Activated CD4-positive, alpha-beta T cell treated with anti-CD3 and anti-CD28 coated beads for 36 hours (primary cell): ENCODE results near the gene USP17L15. TPM values are rescaled to one million over a fixed set of nuclear protein-coding genes. Genes with fewer than 3 reads are reported as not detected.
"Not testable (repeated sequence)": the region's sequence is repeated elsewhere in the genome, so short reads cannot be mapped to it uniquely, and the experiment has no call there.

Source experiments
- ATAC-seq: fragments of 200-7000 bp; cut with Tn5 transposase; one replicate; pipeline ENCODE4 v1.10.0; 2021; ENCODE audit warnings: mild to moderate bottlenecking, moderate library complexity
- CTCF ChIA-PET: fragments of 350-600 bp; sonication (Branson Sonifier 250); formaldehyde crosslinking; loops from one replicate; lab custom pipeline; 2021; ENCODE audit warnings: antibody characterized with exemption; lab: Charles Lee
- POLR2A ChIA-PET: fragments of 350-600 bp; sonication (Branson Sonifier 250); formaldehyde crosslinking; loops from one replicate; lab custom pipeline; 2021; ENCODE audit warnings: antibody characterized with exemption, inconsistent platforms; lab: Charles Lee
- DNase-seq: peaks from one replicate; pipeline ENCODE4 v3.0.0-alpha.2; 2020
- H3K27ac Mint-ChIP-seq: one replicate; pipeline ENCODE4 v1.8.0; 2021; ENCODE audit warnings: mixed read lengths
- H3K27me3 Mint-ChIP-seq: one replicate; pipeline ENCODE4 v1.8.0; 2021; ENCODE audit warnings: mixed read lengths
- H3K36me3 Mint-ChIP-seq: one replicate; pipeline ENCODE4 v1.8.0; 2021; ENCODE audit warnings: low read depth, mixed read lengths
- H3K4me1 Mint-ChIP-seq: one replicate; pipeline ENCODE4 v1.8.0; 2021; ENCODE audit warnings: mixed read lengths
- H3K4me3 Mint-ChIP-seq: one replicate; pipeline ENCODE4 v1.8.0; 2021; ENCODE audit warnings: mild to moderate bottlenecking, moderate library complexity, mixed read lengths
- H3K9me3 Mint-ChIP-seq: one replicate; pipeline ENCODE4 v1.8.0; 2021; ENCODE audit warnings: low read depth, mixed read lengths
- intact Hi-C, 2 experiments: fragments of 100-400 bp; cut with DNase I in 1 of 2; cut with micrococcal nuclease in 1 of 2; formaldehyde crosslinking; loops; one replicate each; pipeline versions ENCODE4 v1.14.2 to v1.15.1; 2022 to 2024; cut with DNase I, micrococcal nuclease
- total RNA-seq, 2 experiments: library from RNA; stranded (reverse); gene quantifications; one replicate each; pipeline ENCODE4 v1.2.3, GENCODE V29; 2021

Gene USP17L15
- total RNA-seq, 2 experiments from 2014 or later: not detected

GRCh38 chr4:9257824-9258223 is 23.6 kb downstream of the USP17L15 start, which contains the start of gene USP17L20:
USP17L20 (plus strand) TSS chr4:9258124; CDS start chr4:9258124, 0 bp downstream.
- POLR2A ChIA-PET, CTCF ChIA-PET, H3K27ac Mint-ChIP-seq, intact Hi-C loops, H3K27me3 Mint-ChIP-seq, H3K4me1 Mint-ChIP-seq, ATAC-seq, H3K36me3 Mint-ChIP-seq, H3K9me3 Mint-ChIP-seq, DNase-seq, H3K4me3 Mint-ChIP-seq: not testable (repeated sequence)

DNA sequence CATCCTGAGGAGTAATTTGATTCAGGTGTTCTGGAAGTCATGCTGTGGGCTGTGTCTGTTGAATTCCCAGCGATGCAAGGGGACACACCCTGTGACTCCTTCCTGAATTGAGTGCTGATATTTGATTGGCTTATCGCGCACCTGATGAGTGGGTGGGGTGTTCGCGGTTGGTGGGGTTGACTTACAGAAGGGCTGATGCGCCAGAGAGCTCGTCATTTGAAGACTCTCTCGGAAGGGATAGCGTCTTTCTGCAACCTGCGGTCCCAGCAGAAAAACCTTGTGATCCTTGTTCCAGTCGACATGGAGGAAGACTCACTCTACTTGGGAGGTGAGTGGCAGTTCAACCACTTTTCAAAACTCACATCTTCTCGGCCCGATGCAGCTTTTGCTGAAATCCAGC is 28.4 kb downstream of the USP17L15 start, which contains the start of gene USP17L21:
TSS of gene USP17L21 (plus strand) at position 301 of the 400 bp plus-strand sequence. CDS start at position 301, 0 bp downstream.
- POLR2A ChIA-PET, H3K4me3 Mint-ChIP-seq, DNase-seq, intact Hi-C loops, ATAC-seq, CTCF ChIA-PET, H3K9me3 Mint-ChIP-seq, H3K27me3 Mint-ChIP-seq, H3K27ac Mint-ChIP-seq, H3K4me1 Mint-ChIP-seq, H3K36me3 Mint-ChIP-seq: not testable (repeated sequence)

GRCh38 chr4:9267319-9267718 is 33.1 kb downstream of the USP17L15 start, which contains the start of gene USP17L22:
USP17L22 (plus strand) TSS chr4:9267619; CDS start chr4:9267619, 0 bp downstream.
- H3K9me3 Mint-ChIP-seq, H3K27ac Mint-ChIP-seq, H3K27me3 Mint-ChIP-seq, H3K4me1 Mint-ChIP-seq, ATAC-seq, H3K36me3 Mint-ChIP-seq, POLR2A ChIA-PET, DNase-seq, H3K4me3 Mint-ChIP-seq, CTCF ChIA-PET, intact Hi-C loops: not testable (repeated sequence)

- H3K9me3 Mint-ChIP-seq, H3K27me3 Mint-ChIP-seq, H3K36me3 Mint-ChIP-seq, ATAC-seq, H3K27ac Mint-ChIP-seq, POLR2A ChIA-PET, H3K4me3 Mint-ChIP-seq, intact Hi-C loops, H3K4me1 Mint-ChIP-seq, CTCF ChIA-PET: not testable (repeated sequence)
- peak; percentile 15 for DNase-seq
Observed at GRCh38 chr4:9271719-9272118, 37.5 kb downstream of the USP17L15 start.

Other genes starting within 250 kb of the USP17L15 start
- gene FAM90A26, start 64.0 kb upstream of the USP17L15 start, total RNA-seq: not detected
- not detected for gene USP17L10, start 23.7 kb upstream of the USP17L15 start, total RNA-seq
- under 1 TPM; 0.11 to 0.16 TPM for gene USP17L11, start 19.0 kb upstream of the USP17L15 start, total RNA-seq
- gene USP17L12, start 14.2 kb upstream of the USP17L15 start, total RNA-seq: not detected
- not detected for gene USP17L13, start 9.5 kb upstream of the USP17L15 start, total RNA-seq
- not detected for gene USP17L17, start 9.5 kb downstream of the USP17L15 start, total RNA-seq
- gene USP17L18, start 14.2 kb downstream of the USP17L15 start, total RNA-seq: not detected
- not detected for gene USP17L19, start 19.0 kb downstream of the USP17L15 start, total RNA-seq
- gene USP17L20, start 23.7 kb downstream of the USP17L15 start, total RNA-seq: not detected
- not detected for gene USP17L21, start 28.5 kb downstream of the USP17L15 start, total RNA-seq
- gene USP17L22, start 33.2 kb downstream of the USP17L15 start, total RNA-seq: not detected
- gene USP17L24, start 90.8 kb downstream of the USP17L15 start, total RNA-seq: not detected
- gene USP17L25, start 95.5 kb downstream of the USP17L15 start, total RNA-seq: not detected
- gene USP17L26, start 100.3 kb downstream of the USP17L15 start, total RNA-seq: not detected
- not detected for gene USP17L5, start 105.0 kb downstream of the USP17L15 start, total RNA-seq
- not detected for gene USP17L27, start 109.8 kb downstream of the USP17L15 start, total RNA-seq
- gene USP17L28, start 114.5 kb downstream of the USP17L15 start, total RNA-seq: not detected
- not detected for gene USP17L29, start 119.3 kb downstream of the USP17L15 start, total RNA-seq
- not detected for gene USP17L30, start 128.7 kb downstream of the USP17L15 start, total RNA-seq
- gene DEFB131A, start 210.0 kb downstream of the USP17L15 start, total RNA-seq: not detected